ENCODE results near the gene COL18A1. TPM values are rescaled to one million over a fixed set of nuclear protein-coding genes. Genes with fewer than 3 reads are reported as not detected.

Gene COL18A1
- total and polyA plus RNA-seq, 2 donors from 2014 or later = 150 to 316 TPM

DNA sequence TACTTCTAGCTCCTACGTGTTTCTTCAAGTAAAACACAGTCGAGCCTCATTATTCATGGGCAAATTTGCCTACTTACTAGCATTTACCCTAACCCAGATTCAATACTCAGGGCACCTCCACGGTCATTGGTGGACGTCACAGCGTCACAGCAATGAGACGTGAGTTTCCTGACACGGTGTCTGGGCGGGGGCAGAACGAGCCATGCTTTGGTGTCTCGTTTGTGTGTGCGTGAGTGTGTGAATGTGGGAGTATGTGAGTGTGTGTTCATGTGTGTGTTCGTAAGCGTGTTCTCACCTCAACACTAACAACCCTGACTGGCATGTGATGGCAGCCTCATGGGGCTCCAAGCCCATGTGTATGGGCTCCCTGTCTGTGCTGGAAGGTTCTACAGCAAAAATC, 17.5 kb upstream of the COL18A1 start:
- intact Hi-C loops (cut with DNase I) = no loop called here
- Histone ChIP-seq H3K4me3 (ENCODE audit: low read length in 3 of 3) (peak overlapping the region in 1 of 3 donors; percentile 14), H3K9ac (ENCODE audit: low read length in 3 of 3) (peak overlapping the region in 1 of 3 donors; percentile 51), H3K4me1 (ENCODE audit: control insufficient read depth in 2 of 3, insufficient read depth in 2 of 3, low read depth in 1 of 3, low read length in 3 of 3) (peaks cover 0 to 17% (median 5%) of the 10 kb centered on the region in 3 donors), H3K9me3 (ENCODE audit: control insufficient read depth in 2 of 3, insufficient read depth in 1 of 3, low read length in 3 of 3) (no peaks in the 10 kb centered on the region), H3K27me3 (ENCODE audit: control insufficient read depth, insufficient read depth, low read length) (no peaks in the 10 kb centered on the region), H3K27ac (ENCODE audit: low read depth in 2 of 2, low read length in 2 of 2) (peak overlapping the region in 1 of 2 donors; percentile 56), H3K36me3 (ENCODE audit: control insufficient read depth in 2 of 3, insufficient read depth in 3 of 3, low read length in 3 of 3) (no peaks in the 10 kb centered on the region)
- TF ChIP-seq, protein P1, sequence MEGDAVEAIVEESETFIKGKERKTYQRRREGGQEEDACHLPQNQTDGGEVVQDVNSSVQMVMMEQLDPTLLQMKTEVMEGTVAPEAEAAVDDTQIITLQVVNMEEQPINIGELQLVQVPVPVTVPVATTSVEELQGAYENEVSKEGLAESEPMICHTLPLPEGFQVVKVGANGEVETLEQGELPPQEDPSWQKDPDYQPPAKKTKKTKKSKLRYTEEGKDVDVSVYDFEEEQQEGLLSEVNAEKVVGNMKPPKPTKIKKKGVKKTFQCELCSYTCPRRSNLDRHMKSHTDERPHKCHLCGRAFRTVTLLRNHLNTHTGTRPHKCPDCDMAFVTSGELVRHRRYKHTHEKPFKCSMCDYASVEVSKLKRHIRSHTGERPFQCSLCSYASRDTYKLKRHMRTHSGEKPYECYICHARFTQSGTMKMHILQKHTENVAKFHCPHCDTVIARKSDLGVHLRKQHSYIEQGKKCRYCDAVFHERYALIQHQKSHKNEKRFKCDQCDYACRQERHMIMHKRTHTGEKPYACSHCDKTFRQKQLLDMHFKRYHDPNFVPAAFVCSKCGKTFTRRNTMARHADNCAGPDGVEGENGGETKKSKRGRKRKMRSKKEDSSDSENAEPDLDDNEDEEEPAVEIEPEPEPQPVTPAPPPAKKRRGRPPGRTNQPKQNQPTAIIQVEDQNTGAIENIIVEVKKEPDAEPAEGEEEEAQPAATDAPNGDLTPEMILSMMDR (IDR thresholded peaks at IDR 0.05; ENCODE audit: borderline replicate concordance, extremely low read depth, insufficient read depth) = no peak
- DNase-seq = peak in 2 of 5 donors; percentile 30 to 39
- no peak for FAIRE-seq

- Histone ChIP-seq H3K9me3 (ENCODE audit: control insufficient read depth in 2 of 3, insufficient read depth in 1 of 3, low read length in 3 of 3) (no peaks in the 10 kb centered on the region), H3K27me3 (ENCODE audit: control insufficient read depth, insufficient read depth, low read length) (no peaks in the 10 kb centered on the region), H3K4me1 (ENCODE audit: control insufficient read depth in 2 of 3, insufficient read depth in 2 of 3, low read depth in 1 of 3, low read length in 3 of 3) (peaks cover 0 to 17% (median 5%) of the 10 kb centered on the region in 3 donors), H3K9ac (ENCODE audit: low read length in 3 of 3) (peak overlapping the region in 1 of 3 donors; percentile 51), H3K36me3 (ENCODE audit: control insufficient read depth in 2 of 3, insufficient read depth in 3 of 3, low read length in 3 of 3) (no peaks in the 10 kb centered on the region), H3K27ac (ENCODE audit: low read depth in 2 of 2, low read length in 2 of 2) (peak overlapping the region in 1 of 2 donors; percentile 60), H3K4me3 (ENCODE audit: low read length in 3 of 3) (no peak overlapping the region)
- intact Hi-C loops (cut with DNase I) = no loop called here
- TF ChIP-seq, protein P1 (IDR thresholded peaks at IDR 0.05; ENCODE audit: borderline replicate concordance, extremely low read depth, insufficient read depth) = no peak
- peak in 3 of 5 donors; percentile 12 to 83 (median 31) for DNase-seq
- FAIRE-seq = no peak
These were observed 16.9 kb upstream of the COL18A1 start for GRCh38 chr21:45388011-45388521.

DNA sequence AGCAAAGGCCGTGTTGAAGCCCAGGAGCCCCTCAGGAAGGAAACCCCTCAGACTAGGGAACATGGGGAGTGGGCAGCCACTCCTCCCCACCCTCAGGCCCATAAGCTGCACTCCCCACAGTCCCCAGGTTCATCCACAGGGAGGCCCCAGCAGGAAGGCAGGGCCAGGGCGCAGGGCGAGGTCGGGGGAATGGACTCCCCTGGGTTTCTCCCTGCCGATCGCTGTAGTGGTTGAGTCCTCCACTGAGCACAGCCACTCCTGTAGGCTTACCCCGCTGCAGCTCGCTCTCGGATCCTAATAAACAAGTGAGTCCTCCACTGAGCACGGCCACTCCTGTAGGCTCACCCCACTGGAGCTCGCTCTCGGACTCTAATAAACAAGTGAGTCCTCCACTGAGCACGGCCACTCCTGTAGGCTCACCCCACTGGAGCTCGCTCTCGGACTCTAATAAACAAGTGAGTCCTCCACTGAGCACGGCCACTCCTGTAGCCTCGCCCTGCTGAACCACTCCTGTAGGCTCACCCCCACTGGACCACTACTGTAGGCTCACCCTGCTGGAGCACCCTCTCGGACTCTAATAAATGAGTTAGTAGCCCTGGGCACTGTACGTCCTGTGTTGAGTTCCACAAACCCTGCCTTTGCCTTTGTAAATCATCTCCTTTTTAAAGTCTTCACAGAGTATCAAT, 16.2 kb upstream of the COL18A1 start:
- DNase-seq (peak in 2 of 5 donors; percentile 7 to 60), FAIRE-seq (no peak)
- peak overlapping the region in 1 of 2 donors; percentile 60 for H3K27ac ChIP-seq (ENCODE audit: low read depth in 2 of 2, low read length in 2 of 2)
- H3K27me3 ChIP-seq (ENCODE audit: control insufficient read depth, insufficient read depth, low read length) = no peaks in the 10 kb centered on the region
- TF ChIP-seq, protein P1 (IDR thresholded peaks at IDR 0.05; ENCODE audit: borderline replicate concordance, extremely low read depth, insufficient read depth) = no peak
- no peak overlapping the region for H3K9ac ChIP-seq (ENCODE audit: low read length in 3 of 3)
- no peaks in the 10 kb centered on the region for H3K9me3 ChIP-seq (ENCODE audit: control insufficient read depth in 2 of 3, insufficient read depth in 1 of 3, low read length in 3 of 3)
- no peaks in the 10 kb centered on the region for H3K36me3 ChIP-seq (ENCODE audit: control insufficient read depth in 2 of 3, insufficient read depth in 3 of 3, low read length in 3 of 3)
- H3K4me1 ChIP-seq (ENCODE audit: control insufficient read depth in 2 of 3, insufficient read depth in 2 of 3, low read depth in 1 of 3, low read length in 3 of 3) = peaks cover 0 to 17% (median 5%) of the 10 kb centered on the region in 3 donors
- H3K4me3 ChIP-seq (ENCODE audit: low read length in 3 of 3) = no peak overlapping the region
- intact Hi-C loops (cut with DNase I) = no loop called here

Data from kidney (tissue), 14 donors.